KOPT-K1 (cell line): Measurements from ENCODE around the gene JMJD1C.
A peak's percentile ranks its signal among the peaks of the same experiment; 100 is the strongest.
"Not testable (repeated sequence)": the region's sequence is repeated elsewhere in the genome, so short reads cannot be mapped to it uniquely, and the experiment has no call there.

ENCODE experiments used
- H3K27ac ChIP-seq: fragments of 200-600 bp; sonication (generic); 2 replicates; pipeline ENCODE4 v1.5.1; 2016; ENCODE audit warnings: antibody characterized with exemption, mild to moderate bottlenecking, low read depth, low read length; ENCODE audit not compliant: poor library complexity, severe bottlenecking
- H3K36me3 ChIP-seq: fragments of 200-600 bp; sonication (generic); 2 replicates; pipeline ENCODE4 v1.5.1; 2017; ENCODE audit warnings: antibody characterized with exemption, mild to moderate bottlenecking, low read length, moderate library complexity; ENCODE audit not compliant: insufficient read depth
- H3K9me3 ChIP-seq: fragments of 200-600 bp; sonication (generic); 2 replicates; pipeline ENCODE4 v1.5.1; 2017; ENCODE audit warnings: antibody characterized with exemption, low read length, mild to moderate bottlenecking; ENCODE audit not compliant: insufficient read depth, poor library complexity, severe bottlenecking

The JMJD1C gene

GRCh38 chr10:63465293-63466143, at the start of gene JMJD1C:
Gene JMJD1C (minus strand): TSS chr10:63465977. CDS start chr10:63465662, 315 bp downstream.
- Histone ChIP-seq H3K27ac (peak within 1 kb of the TSS; percentile 70), H3K36me3 (no peaks in the 10 kb centered on the region), H3K9me3 (no peaks in the 10 kb centered on the region)

GRCh38 chr10:63515002-63515763, 49.4 kb upstream of the JMJD1C start:
- Histone ChIP-seq H3K36me3 (peaks cover 6% of the 10 kb centered on the region), H3K27ac (peak overlapping the region; percentile 66), H3K9me3 (peaks cover 17% of the 10 kb centered on the region)

GRCh38 chr10:63506554-63506953, 40.8 kb upstream of the JMJD1C start:
- Histone ChIP-seq H3K9me3 (no peaks in the 10 kb centered on the region), H3K27ac (no peak overlapping the region), H3K36me3 (no peaks in the 10 kb centered on the region)

- H3K9me3 ChIP-seq, result no peaks in the 10 kb centered on the region
- H3K36me3 ChIP-seq, result no peaks in the 10 kb centered on the region
- H3K27ac ChIP-seq, result no peak overlapping the region
Measured at GRCh38 chr10:63505562-63505961, 39.8 kb upstream of the JMJD1C start.

- H3K9me3 ChIP-seq, result no peaks in the 10 kb centered on the region
- no peaks in the 10 kb centered on the region for H3K36me3 ChIP-seq
- H3K27ac ChIP-seq, result no peak overlapping the region
Measured at GRCh38 chr10:63504145-63504881, 38.5 kb upstream of the JMJD1C start.

GRCh38 chr10:63503395-63503794, 37.6 kb upstream of the JMJD1C start:
- no peak overlapping the region for H3K27ac ChIP-seq
- no peaks in the 10 kb centered on the region for H3K36me3 ChIP-seq
- no peaks in the 10 kb centered on the region for H3K9me3 ChIP-seq

GRCh38 chr10:63502832-63503231, 37.1 kb upstream of the JMJD1C start:
- no peaks in the 10 kb centered on the region for H3K36me3 ChIP-seq
- H3K27ac ChIP-seq, result no peak overlapping the region
- no peaks in the 10 kb centered on the region for H3K9me3 ChIP-seq

GRCh38 chr10:63501954-63502353, 36.2 kb upstream of the JMJD1C start:
- Histone ChIP-seq H3K27ac (no peak overlapping the region), H3K9me3 (no peaks in the 10 kb centered on the region), H3K36me3 (no peaks in the 10 kb centered on the region)

GRCh38 chr10:63500551-63500950, 34.8 kb upstream of the JMJD1C start:
- H3K27ac ChIP-seq, H3K9me3 ChIP-seq: not testable (repeated sequence)

GRCh38 chr10:63498665-63499064, 32.9 kb upstream of the JMJD1C start:
- 0 out of 2 replicates have a peak, but pooled peaks cover 4% of the 10 kb centered on the region for H3K36me3 ChIP-seq
- no peak overlapping the region for H3K27ac ChIP-seq

More at GRCh38 chr10:63500551-63500950, 34.8 kb upstream of the JMJD1C start:
- H3K36me3 ChIP-seq, result not testable (repeated sequence)

GRCh38 chr10:63497321-63497720, 31.5 kb upstream of the JMJD1C start:
- Histone ChIP-seq H3K9me3 (no peaks in the 10 kb centered on the region), H3K36me3 (0 out of 2 replicates have a peak, but pooled peaks cover 4% of the 10 kb centered on the region), H3K27ac (no peak overlapping the region)

More at GRCh38 chr10:63498665-63499064, 32.9 kb upstream of the JMJD1C start:
- H3K9me3 ChIP-seq, result no peaks in the 10 kb centered on the region

GRCh38 chr10:63496561-63496960, 30.8 kb upstream of the JMJD1C start:
- Histone ChIP-seq H3K27ac (no peak overlapping the region), H3K36me3 (0 out of 2 replicates have a peak, but pooled peaks cover 4% of the 10 kb centered on the region), H3K9me3 (no peaks in the 10 kb centered on the region)

- Histone ChIP-seq H3K27ac (no peak overlapping the region), H3K9me3 (no peaks in the 10 kb centered on the region), H3K36me3 (peaks cover 4% of the 10 kb centered on the region; the same call in 1 of the 2 replicates)
Measured at GRCh38 chr10:63494951-63495350, 29.2 kb upstream of the JMJD1C start.

GRCh38 chr10:63493004-63493403, 27.2 kb upstream of the JMJD1C start:
- Histone ChIP-seq H3K36me3 (peaks cover 4% of the 10 kb centered on the region; the same call in 1 of the 2 replicates), H3K9me3 (no peaks in the 10 kb centered on the region), H3K27ac (no peak overlapping the region)

GRCh38 chr10:63492317-63492690, 26.5 kb upstream of the JMJD1C start:
- H3K36me3 ChIP-seq, H3K9me3 ChIP-seq, H3K27ac ChIP-seq: not testable (repeated sequence)
